ENCODE results near the gene DDX1.

Gene DDX1

DNA sequence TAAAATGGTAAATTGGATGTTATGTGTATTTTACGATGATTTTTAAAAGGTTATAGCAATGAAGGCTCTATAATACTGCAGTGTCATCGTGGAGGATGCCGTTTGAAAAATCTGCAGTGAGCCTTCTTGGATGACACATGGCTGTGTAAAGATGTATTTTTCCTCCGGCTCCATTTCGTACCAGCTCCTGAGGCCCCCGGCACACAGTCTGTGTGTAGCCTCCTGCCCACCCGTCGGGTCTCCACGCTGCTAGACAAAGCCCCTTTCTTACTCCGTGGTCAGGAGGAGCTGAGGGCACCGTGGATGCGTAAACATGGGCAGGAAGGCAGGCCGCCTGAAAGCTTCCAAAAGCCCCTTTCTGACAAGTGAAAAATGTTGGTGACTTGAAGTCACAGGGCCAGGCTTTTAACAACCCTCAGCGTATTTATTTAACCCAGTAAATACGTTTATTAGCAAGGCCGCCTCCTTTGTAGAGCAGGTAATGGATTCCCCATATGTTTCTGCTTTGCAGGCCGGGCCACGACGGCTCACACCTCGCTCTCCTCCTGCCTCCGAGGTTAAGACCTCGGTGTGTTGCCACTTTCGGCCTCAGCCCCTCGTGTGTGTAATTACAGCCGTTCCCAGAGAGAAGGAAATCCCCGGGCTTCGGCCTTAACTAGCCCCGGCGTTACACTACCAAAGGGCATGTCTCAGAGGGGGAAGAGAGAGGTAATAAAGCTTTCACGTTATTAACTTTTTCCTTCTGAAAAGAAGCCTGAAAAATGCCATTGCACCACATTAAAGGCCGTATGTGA, 72.8 kb downstream of the DDX1 start:
- DNase-seq (ENCODE audit: low read depth), result no peak

DNA sequence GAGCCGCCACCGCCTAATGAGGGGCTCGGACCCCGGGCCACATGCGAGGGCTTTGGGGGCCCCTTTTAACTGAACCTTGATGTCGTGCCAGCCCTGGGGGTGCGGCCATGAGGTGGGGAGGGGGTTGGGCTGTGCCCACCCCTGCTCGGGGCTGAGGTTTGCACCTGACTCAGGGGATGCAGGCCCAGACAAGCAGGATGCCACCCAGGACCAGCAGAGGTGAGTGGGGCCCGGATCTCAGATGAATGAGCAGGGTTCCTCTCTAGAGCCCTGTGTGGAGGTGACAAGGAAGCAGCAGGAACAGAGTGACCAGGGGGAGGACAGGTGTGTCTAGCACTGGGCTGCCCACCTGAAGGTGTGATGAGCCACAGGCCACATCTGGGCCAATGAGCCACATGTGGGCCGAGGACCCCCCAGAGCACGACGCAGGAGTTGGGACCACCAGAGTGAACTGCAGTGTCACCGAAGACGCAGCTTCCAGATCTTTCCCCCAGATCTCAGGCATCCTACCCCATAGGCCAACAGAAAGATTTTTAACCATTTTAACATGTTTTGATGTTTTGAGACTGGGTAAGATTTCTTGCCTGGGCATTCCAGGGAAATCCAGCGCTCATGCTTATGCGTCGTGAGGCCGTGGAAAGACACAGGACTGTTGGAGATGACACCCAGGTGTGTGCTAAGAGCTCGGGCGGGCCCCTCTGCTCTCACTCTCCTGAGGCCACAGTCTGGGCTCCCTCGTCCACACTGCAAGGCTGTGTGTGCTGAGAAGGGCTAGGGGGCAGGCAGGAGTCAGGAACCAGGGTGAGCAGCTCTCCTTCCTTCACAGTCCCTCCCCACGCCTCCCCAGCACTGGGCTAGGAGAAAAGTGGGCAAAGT, 73.6 kb downstream of the DDX1 start:
- no peak for DNase-seq (ENCODE audit: low read depth)

DNA sequence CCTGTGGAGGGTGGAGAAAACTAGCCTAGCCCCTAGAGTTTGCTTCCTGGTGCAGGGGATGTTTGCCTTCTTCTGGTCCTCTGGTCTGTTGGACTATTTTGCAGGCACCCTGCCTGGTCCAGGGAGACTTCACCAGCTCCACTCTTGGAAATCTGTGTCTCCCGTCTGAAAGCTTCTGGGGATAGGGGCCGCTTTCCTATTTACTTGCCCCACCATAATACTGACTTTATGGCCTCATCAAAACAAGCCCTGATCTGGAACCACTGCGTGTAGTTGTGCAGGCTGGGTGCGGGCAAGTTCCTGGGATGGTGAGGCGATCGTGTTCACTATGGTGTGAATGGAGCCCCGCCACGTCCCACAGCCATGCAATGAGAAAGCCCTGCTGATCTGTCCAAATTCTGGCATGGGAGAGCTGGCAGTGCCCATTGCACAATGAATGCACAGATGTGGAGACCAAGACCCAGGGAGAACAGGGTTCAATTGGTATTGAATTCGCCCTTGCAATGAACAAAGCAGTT, 74.3 kb downstream of the DDX1 start:
- no peak for DNase-seq (ENCODE audit: low read depth)

DNA sequence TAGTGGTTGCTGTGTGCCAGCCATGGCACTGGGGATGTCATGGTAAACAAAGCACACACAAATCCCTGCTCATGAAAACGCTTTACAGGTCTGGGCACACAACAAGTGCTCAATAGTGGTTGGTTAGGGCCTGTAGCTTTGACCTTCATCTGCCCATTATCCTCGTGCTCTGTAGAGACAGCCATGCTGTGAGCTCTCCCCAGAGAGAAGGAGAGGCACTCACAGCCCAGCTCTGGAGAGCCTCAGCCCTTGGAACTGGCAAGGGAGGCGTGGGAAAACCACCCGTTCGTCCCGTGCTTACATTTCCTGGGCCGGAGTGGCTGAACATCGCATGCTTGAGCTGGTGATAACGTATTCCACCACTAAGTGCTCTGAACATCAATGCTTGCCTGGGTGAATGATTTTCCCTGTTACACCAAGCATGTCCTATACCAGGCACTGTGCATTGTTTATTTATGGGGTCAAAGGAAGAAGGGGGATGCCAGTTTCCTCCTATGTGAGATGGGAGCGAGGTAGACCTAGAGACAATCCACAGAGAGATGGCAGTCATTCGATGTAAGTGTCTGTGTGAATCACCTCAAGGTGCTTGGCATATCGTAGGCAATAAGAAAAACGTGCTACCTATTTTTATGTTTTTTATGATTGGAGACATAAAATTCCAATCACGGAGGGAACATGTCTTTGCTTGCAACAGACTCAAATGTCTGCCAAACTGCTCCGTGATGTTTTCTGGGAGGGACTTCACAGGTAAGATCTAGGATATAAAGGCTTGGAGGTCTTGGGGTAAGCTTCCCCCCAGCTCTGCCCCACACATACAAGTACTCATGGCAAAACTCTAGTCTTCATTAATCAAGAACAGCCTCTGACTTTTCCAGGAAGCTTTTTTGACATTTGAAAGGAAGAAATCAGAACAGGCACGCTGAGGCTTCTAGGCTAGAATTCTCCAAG, 75.5 kb downstream of the DDX1 start:
- DNase-seq (ENCODE audit: low read depth), result no peak

DNA sequence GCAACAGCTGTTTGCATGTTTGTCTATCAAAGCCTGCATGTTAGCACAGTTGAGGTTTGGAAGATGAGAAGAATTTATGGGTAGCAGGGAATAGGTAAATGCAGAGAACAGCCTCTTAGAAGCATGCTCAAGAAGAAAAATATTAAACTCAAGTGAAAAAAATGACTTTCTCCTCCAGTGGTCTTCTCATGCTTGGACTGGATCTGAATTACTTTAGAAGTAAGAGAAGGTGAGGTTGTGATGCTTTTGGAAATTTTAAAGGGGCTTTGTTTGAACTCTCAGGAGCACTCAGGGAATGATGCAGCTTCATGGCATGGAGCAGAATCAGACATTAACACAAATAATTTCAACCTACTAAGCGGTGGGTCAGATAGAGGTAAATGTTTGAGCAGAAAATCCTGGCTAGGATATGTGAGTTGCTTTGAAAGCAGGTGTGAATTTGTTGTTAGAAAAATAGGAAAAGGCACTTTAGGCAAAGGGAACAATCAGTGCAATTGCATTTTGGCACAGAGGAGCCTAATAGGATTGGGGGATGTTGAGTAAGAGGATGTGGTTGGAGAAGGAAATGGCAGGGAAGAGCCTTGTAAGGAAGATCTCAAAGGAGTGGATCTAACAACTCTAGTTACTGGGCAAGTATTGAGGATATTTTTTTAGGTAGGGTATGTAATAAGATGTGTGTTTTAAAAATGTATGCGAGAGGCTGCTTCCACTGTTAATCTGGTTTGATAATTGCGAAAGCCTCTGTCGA, 76.3 kb downstream of the DDX1 start:
- DNase-seq (ENCODE audit: low read depth), result no peak

DNA sequence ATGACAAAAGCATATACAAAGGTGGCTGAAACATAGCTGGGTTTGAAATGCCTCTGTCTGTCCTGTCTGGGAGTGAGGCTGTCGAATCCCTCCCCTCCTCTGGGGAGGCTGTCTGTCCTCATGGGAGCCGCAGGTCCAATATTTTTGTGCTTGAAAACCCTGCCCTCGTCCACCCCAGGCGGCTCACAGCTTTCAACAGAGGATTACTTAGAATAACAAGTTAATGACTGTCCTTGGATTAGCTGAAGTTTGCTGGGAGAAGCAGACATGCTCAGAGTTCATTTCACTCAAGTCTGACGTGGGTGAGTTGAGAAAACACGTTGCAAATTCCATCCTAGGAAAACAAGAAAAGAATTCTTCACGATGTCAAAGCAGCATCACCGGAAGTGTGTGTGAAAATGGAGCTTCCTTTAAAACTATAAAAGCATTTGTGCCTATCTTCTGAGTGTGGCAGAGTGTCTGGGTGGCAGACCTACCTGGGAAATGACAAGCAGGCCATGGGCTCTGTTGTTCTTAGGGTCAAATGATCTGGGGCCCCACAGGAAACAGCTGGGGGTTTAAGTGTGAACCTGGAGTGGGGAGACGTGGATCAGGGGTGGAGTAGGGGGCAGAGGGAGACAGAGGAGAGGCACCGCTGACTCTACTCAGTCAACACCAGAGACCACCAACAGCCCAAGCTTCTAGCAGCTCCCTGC, 77.1 kb downstream of the DDX1 start:
- DNase-seq (ENCODE audit: low read depth), result no peak

DNA sequence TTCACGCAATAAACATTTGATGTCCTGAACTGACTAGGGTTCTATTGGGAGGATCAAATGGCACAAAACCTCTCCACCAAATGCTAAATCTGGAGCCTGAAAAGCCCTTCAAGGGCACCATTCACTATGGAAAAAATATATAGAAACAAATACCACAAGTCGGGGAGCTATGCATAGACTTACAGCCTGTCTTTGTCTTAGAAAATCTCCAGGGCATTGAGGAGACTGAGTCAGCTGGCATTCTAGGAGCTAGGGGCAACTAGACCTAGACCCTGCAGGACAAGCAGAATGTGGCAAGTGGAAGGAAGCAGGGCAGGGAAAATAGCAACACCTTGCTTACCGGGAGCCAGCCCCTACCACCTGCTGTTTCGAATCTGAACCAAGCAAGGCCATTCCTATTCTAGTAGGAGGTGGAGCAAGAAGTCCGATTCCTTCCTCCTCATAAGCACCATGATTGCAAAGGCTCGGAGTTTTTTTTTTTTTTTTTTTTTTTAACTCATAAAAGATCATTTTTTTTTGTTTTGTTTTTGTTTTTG, 77.8 kb downstream of the DDX1 start:
- DNase-seq (ENCODE audit: low read depth), result no peak

DNA sequence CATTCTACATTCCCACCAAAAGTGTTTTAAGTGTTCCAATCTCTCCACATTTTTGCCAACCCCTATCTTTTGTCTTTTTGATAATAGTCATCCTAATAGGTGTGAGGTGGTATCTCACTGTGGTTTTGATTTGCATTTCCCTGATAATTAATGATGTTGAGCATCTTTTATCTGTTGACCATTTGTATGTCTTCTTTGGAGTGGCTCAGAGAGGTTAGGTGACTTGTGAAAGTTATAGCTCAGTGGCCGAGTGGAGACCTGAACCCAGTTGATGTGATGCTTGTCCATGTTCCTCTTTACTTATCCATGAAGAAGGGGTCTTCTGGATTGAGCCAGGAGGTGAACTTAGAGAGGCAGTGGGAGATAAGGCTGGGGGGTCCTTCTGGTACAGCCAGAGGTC, 78.8 kb downstream of the DDX1 start:
- no peak for DNase-seq (ENCODE audit: low read depth)

DNA sequence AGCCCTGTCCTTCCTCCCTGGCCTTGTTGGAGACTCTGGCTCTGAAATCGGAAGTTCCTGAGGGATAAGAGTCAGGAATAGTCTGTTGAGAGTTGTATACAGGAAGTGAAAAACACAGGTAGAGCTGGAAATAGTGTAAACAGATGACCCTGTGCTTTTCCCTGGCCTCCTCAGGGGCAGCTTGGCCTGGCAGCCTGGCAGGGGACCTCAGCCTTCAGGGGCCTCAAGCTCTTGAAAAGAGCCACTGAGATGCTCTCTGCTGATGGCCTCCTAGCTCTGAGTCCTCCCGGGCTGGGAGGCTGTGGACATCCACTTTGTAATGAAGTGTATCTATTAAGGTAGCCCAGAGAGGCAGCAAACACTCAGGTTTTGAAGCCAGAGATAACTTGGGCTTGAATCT, 79.3 kb downstream of the DDX1 start:
- no peak for DNase-seq (ENCODE audit: low read depth)

DNA sequence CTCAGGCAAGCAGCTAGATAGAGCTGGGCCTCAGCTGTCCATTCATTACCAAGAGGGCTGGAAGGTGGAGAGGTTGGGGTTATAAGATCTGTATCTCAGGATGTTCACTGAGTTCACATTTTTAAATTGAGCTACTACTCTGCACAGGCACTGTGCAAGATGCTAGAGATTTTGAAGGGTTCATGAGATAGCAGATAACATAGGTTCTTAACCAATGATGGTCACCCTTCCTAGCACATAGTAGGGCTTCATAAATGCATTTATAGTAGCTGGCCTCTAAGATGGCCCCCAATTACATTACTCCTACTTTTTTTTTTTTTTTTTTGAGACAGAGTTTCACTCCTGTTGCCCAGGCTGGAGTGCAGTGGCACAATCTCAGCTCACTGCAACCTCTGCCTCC, 79.7 kb downstream of the DDX1 start:
- no peak for DNase-seq (ENCODE audit: low read depth)

DNA sequence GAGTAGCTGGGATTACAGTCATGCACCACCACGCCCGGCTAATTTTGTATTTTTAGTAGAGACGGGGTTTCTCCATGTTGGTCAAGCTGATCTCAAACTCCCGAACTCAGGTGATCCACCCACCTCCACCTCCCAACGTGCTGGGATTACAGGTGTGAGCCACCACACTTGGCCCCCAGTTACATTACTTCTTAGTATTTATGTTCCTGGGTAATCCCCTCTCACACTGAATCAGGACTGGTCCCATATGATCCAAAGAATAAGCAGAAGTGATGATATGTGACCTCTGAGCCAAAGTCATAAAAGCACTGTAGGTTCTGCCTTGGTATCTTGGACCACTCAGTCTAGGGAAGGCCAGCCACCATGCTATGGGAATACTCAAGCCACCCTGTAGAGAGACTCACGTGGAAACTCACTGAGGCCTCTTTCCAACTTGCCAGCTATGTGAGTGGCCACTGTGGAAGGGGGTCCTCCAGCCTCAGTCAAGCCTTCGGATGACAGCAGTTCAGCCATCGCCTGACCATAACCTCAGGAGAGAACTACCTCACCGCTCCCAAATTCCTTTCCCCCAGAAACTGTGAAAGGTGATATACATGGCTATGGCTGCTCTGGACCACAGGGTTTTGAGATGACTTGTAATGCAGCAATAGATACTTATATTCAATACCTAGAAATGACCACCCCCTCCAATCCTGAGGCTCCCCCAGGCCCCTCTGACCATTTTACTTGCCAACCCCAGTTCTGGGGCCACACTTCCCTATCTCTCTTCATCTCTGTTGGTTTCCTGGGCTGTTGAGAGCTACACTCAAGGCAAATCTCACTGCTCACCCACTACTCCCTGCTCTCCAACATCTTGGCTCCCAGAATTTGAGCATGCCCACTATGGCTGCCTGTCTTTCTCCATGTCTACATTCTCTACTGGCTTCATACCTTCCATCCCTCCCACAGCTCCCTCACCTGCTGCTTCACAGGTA, 80.5 kb downstream of the DDX1 start:
- DNase-seq (ENCODE audit: low read depth), result no peak

DNA sequence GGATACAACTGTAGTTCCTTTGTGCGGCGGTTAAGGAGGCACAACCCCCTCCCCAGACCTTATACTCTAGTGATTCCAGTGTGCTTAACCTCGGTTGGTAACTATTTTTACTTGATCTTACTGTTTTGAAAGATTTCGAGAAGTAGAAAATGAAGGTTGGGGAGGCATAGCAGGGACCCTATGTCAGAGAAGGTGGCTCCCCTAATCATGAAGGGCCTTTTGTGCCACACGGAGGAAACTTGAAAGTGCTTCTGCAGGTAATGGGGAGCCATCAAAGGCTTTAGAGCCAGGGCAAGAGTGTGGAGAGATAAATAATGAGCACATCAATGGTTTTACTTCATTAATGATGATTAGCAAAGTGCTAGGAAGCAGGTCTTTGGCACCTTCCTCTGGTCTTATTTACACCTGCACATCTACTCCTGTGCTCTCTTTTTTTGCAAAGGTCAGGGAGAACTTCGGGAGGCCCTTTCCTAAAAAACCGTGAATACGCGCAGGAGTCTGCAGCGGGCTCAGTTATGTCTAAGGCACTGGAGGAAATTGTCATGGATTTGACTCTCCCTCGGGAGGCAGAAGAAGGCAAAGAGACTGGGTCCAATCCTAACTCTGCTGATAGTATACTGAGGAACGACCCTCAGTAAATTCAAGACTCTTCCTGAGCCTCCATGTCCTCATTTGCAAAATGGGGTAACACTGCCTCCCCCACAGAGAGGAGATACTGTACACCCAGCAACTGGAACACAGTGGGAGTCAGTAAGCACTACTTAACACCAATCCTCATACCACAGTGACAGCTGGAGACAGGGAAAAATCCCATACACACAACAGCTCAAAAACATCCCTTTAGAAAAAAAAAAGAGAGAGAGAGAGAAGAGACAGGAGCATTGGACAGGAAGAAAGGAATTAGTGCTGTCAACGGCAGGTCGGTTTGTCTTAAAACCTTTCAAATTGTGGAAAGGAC, 81.6 kb downstream of the DDX1 start:
- no peak for DNase-seq (ENCODE audit: low read depth)

DNA sequence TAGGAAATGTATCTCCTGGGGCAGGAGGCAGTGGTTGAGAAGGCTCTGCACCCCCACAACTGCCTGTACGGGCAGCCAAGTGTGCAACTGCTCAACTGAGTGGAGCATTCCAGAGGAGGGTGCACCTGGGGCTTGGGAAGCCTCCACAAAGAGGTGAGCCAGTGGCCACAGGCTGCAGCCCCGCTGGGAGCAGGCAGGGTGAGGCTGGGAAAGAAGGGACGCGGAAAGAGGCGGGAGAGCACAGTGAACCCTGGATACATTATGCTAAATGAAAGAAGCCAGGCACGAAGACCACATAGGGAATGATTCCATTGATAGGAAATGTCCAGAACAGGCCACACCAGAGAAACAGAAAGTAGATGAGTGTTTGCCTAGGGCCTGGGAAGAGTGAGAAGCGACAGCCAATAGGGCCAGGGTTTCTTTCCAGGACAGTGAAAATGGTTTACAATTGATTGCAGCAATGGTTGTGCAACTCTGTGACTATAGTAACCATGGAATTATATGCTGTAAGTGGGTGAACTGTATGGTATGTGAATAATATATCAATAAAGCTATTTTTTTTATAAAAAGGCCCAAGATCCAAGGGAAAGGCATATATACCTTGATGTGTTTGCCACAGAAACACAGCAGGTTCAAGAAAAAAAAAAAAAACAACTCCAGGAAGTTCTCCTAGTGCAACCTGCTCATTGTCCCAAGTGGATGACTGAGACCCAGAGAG, 82.4 kb downstream of the DDX1 start:
- DNase-seq (ENCODE audit: low read depth), result no peak

DNA sequence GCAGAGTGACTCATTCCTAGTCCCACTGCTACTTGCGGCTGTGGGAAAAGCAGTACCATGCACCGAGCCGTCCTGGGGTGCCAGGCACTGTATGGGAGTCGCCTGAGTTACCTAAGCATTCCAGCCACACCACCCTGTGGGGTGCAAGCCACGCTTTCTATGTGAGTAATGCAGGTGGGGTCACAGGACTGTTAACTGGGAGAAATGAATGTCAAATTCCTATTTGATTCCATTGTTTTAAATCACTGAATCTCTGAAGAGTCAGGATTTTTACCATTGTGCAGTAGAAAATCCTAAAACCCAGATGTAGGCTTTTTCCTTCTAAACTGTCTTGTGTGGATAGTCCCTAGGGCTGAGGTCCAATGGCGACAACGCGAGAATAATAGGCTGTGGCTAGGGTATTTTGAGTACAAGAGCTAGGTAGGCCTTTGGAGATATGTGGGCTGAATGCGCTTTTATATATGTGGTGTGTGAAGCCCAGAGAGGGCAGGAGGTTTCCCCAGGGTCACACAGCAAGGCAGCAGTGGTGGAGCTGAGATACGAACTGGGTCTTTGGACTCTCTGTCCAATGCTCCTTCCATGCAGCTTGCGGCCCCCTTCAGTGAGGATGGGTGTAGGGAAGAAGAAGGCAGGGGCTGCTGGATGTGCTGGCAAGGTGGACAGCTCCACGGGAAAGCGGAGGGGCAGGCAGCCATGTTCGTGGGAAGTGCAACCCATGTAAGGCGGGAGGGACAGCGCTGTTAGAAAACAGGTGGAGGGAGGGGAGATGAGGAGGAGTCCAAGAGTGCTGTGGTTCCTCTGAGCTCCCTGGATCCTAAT, 83.2 kb downstream of the DDX1 start:
- DNase-seq (ENCODE audit: low read depth), result no peak

DNA sequence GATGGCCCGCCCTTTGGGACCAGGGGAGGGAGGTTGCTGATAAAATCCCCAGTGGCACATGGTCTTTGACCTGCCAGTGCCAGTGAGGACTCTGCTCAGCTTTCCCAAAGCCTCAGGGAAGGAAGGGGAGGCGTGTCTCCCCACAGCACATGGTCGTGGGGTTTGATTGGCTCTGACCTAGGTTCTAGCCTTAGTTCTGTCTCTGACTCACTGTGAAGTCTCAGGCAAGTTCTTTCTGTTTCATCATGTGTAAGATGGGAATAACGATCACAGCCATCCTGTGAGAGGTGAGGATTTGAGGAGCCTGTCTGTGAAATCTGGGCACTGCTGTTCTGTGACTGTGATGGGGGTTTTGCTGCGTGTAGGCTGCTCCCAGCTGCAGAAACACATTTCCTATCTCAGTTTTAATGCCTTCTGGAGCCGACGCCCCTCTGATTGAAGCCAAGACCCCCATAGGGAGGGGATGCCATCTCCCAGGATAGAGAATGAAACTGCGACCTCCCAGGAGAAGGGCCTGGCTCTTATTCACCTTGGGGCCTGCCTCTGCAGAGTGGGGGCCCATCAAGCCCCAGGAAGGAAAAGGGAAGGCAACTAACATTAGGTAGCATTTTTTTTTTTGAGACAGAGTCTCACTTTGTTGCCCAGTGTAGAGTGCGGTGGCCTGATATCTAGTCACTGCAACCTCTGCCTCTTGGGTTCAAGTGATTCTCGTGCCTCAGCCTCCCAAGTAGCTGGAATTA, 84.0 kb downstream of the DDX1 start:
- no peak for DNase-seq (ENCODE audit: low read depth)

Data from stimulated activated CD8-positive, alpha-beta memory T cell treated with anti-CD3 and anti-CD28 coated beads, Interleukin-12 subunit alpha, Interleukin-12 subunit beta, amount 100 ng/mL, for 1 hour (primary cell).